HG02678 (cell line): ENCODE results near the gene CETN3.
"Not testable (repeated sequence)": the region's sequence is repeated elsewhere in the genome, so short reads cannot be mapped to it uniquely, and the experiment has no call there.

Experiments used
- ATAC-seq: cut with Tn5 transposase; IDR thresholded peaks from one replicate; pipeline ENCODE4 v1.9.1; 2021; ENCODE audit warnings: mild to moderate bottlenecking, moderate library complexity; ENCODE audit not compliant: unreplicated experiment

The CETN3 gene

DNA sequence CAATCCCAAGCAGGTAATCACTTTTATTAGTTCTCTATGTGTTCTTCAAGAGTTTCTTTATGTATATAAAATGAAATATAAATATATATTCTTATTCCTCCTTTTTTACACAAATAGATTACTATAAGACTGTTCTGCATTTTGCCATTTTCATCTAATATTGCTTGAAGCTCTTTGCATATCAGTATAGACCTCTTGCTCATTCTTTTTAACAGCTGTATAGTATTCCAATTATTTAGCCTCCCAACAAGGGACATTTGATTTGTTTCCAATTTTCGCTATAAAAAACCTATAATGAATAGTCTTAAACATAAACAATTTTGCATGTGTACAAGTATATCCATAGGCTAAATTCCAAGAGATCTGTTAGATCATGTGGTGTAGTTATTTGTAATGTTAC, 25.2 kb downstream of the CETN3 start:
- ATAC-seq, result no peak

DNA sequence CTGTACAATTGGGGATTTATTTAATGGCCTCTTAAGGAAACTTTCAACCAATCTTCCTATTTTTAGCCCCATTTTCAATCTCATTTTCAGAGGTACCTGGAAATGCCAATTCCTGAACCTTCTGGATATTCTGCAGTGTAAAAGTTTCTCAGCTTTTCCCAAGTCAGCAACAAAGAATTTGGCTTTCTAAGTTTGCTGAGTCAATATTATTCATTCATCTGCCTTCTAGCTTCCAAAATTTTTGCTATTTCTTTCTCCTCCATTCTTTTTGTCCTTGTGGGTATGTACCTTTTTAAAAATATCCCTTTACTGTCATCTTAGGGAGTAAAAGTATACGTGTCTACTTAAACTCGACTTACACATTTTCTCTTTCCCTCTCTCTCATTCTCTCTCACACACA, 25.7 kb downstream of the CETN3 start:
- ATAC-seq, result no peak

DNA sequence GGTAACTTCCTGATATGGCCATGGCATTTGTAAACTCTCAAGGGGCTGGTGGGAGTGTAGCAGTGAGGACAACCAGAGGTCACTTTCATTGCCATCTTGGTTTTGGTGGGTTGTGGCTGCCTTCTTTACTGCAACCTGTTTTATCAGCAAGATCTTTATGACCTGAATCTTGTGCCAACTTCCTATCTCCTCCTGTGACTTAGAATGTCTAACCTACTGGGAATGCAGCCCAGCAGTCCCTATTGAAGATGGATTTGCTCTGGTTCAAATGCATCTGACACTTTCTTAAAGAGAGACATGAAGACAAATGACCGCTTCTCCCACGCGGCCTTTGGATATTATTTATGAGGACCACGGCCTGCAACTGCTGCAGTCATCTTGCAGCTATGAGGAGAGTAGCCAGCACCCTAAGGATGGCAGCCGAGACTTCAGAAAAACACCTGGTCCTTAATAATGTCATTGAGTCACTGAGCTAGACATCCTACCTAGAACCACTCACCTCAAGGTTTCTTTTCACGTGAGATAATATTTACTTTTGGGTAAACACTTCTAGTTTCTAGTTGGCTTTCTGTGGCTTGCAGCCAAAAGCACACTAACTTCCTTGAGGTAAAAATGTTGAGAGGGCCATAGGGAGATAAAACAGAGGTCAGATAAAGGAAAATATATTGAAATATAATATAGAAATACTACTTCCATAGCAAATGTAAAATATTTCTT, 28.2 kb downstream of the CETN3 start:
- no peak for ATAC-seq

DNA sequence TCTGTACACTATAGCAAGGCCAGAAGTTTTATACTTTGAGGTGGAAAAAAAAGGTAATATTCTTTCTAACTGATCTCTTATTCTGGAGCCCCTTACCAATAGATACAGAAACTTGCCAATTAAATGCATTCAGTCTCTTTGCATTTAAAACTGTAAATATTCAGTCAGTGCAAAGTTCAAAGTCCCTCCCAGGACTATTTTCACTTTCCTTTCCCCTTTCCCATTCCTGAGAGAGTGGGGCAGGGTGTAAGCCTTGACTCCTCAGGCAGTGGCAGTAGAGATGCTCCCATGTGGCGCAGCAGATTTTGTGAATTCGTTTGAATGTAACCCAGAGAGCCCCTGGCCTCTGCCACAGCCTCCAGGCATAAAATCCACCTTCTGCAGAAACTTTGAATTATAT, 29.9 kb downstream of the CETN3 start:
- no peak for ATAC-seq

DNA sequence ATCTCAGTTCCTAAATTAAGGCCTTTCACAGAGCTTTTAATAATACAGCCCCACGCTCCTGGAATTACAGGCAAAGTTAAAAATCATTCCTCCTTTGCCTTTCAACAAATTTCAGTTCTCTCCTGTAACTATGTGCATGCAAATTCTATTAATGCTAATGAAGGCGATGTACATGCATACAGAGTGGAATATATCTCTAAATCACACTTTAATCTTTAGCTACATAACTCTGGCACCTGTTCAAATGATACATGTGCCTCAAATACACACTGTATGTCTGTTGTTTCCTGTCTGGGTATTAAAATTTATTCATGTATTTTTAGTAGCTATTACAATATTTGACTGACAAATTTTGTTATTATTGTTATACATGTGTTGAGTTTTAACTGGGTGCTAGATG, 30.8 kb downstream of the CETN3 start:
- no peak for ATAC-seq

DNA sequence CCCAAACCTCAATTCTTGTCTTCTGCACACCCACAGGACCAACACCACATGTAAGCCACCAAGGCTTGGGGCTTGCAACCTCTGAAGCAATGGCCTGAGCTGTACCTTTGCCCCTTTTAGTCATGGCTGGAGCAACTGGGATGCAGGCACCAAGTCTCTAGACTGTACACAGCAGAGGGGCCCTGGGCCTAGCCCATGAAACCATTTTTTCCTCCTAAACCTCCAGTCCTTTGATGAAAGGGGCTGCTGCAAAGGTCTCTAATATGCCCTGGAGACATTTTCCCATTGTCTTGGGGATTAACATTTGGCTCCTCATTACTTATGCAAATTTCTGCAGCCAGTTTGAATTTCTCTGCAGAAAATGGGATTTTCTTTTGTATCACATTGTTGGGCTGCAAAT, 38.3 kb downstream of the CETN3 start:
- ATAC-seq, result not testable (repeated sequence)

DNA sequence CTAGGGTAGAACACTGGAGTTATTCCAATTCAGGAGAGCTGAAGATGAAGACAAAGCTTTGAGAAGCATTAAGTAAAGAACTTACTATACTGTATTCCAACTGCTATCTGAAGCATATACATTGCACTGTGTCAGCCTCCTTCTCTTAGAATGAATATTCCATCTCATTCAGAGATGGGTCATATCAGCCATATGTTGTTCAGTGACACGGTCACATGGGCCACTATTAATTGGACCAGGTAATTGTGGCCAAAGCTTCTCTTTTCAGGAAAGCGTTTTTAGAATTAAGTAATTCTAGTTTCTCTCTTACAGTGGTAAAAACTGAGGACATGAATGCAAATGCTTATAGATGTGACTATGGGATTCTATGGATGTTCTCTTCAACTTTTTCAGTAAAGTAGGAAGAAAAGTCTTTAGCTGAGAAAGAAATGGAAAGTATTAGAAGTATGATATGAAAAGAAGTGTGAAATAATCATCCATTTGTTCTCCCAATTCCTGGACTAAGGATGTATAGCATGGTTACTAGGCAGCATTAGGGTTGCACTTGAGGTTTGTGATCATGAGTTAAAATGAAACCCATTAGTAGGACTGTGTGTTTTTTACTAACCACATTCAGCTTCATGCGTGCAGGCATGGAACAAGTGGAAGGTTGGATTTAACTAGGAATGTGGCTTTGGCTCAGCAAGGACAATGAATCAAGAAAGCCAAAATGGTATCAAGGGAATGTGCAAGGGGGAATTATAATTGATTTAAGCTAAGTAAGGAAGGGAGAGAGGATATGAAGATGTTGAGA, 40.9 kb downstream of the CETN3 start:
- peak; percentile 79 for ATAC-seq

DNA sequence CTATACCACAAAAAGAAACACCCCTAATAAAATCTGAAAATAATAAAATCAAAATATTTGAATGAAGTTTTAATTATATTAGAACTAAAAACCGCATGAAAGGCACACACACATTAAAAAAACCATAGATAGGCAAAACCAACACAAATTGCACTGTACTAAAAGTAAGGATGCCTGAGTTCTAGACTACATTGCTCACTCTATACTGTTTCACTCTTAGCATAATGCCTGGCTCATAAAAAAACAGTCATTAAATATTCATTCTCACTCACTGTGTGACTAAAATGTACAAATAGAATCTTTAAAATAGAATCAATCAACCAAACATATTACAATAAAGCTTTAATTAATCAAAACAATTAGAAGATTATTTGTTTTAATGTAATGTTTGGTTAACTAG, 41.7 kb downstream of the CETN3 start:
- no peak for ATAC-seq

DNA sequence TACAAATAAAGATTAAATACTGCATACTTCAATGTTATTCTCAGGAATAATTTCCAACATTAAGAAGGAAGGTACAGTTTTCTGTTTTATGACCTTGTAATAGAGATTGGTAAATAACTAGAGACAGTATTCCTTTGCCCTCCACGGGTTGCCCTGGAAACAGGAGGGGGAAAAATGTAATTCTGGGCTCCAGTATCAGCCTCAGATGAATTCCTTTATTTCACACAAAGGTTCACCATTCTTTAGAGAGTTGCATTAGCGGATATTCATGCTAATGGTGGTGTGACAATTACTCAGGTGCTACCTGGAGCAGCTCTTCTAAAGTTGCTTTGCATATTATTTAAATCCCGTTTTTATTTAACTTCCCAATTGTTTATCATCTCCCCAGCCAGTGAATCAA, 42.6 kb downstream of the CETN3 start:
- no peak for ATAC-seq

DNA sequence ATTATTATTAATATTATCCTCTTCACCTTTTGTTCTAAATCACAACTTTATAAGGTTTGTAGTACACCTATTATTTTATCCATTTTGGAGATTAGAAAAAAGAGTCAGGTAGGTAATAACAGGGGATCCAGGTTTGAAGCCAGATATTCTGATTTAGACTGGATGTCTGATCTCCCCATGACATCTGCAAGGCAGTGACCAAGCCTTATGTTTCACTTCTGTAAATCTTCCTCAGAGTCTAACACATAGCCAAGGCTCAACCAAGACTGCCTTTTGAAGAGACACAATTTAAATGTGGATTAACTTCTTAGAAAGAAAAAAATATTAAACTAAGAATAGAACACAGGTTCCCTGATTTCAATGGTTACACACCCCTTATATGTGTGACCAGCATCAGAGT, 44.2 kb downstream of the CETN3 start:
- ATAC-seq, result no peak

DNA sequence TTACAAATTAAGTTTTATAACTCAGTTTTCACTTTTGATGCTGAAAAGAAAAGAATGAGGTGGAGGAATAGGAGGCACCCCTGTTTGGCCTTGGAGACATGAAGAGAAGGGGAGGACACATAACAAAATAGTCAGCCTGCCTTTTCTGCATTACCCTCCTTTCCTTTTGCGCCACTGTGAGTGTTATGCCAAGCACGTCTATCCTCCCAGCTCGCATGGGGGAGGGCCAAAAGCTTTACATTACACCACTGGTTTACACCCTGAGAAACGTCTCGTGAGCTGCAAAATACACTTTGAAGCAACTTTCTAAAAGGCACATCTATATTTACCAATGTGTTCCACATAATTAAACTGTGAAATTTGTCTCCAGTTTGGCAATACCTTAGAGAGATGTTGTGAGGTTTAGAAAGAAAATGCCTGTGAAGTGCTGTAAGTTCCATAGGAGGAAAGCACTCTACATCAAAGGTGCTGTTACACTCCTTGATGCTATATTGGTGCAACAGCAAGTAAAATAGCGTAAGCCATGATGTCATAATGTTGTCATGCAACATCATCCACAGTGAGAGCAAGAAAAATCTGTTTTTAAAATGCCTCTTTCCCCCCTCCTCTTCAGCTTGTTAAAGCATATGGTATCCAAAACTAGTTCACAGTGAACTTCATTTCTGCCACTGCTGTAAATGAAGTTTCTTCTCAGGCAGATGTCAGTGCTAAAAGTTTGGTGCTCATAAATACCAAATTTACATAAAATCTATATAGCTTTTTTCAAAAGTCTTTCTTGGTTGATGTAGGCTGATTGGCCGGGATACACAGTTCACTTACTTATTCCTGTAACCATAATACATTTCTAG, 50.3 kb downstream of the CETN3 start:
- ATAC-seq, result no peak

DNA sequence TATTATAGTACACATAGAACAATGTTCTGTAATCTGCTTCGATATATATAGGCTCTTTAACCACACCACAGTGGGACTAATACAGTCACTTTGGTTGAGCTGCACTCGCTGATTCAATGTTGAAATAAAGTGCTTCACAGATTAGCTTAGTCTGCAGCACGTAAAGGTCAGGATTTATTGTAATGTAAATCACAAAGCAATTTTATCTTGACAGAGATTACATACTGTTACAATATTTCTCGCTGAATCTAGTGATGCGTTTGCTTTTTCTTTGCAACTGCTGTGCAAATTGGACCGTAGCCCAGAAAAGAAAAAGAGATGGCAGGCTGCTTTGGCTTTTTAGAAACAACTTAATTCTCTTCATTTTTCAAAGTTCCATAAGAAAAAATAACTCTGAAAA, 52.9 kb downstream of the CETN3 start:
- no peak for ATAC-seq

DNA sequence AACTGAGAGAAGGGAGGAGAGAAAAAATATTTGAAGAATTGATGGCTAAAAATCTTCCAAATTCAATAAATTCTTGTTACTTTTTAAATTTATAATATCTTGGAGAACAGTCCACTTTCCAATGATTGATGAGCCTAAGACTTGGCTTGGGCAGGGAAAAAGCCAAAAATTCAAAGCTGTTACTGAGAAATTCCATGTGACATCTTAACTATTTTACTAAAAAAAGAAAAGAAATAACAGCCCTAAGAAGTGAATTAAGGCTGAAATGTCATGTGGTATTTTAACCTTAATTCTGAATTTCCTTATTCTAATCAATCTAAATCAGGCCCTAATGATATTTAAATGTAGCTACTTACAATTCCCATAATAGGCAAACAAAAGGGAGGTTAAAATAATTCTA, 53.4 kb downstream of the CETN3 start:
- ATAC-seq, result no peak

DNA sequence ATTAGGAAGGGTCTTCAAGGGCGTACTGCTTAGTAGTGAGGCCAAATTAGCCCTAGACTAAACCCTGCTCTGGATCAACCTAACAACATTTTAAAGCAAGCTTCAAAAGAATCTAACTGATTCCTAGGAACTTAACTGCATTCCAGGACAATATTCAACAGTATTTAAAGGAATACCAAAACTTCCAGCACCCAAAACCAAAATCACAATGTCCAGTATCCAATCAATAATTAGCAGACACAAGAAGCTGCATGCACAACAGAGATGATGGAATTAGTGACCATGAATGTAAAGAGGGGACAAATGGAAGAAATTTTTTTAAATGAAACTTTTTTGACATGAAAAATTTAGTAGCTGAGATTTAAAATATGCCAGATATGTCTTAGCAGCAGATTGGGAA, 53.9 kb downstream of the CETN3 start:
- no peak for ATAC-seq

DNA sequence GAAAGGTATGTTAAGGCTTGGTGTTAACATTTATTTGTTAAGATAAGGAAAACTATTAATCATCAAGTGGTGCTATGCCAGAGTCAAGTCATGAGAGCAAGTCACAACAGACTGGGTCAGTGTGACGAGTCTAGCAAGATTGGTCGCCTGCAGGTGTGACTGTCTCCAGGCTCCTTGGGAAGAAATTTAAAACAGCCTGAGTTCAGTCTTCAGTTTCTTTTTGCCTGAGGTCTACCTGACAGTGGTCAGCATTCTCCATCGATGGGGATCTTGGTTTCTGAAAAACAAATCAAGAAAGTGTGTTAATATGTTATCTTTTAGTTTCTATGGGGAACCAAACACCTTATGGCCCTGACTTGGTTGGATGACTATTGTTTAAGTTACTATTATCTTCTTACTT, 56.3 kb downstream of the CETN3 start:
- ATAC-seq, result peak; percentile 93

DNA sequence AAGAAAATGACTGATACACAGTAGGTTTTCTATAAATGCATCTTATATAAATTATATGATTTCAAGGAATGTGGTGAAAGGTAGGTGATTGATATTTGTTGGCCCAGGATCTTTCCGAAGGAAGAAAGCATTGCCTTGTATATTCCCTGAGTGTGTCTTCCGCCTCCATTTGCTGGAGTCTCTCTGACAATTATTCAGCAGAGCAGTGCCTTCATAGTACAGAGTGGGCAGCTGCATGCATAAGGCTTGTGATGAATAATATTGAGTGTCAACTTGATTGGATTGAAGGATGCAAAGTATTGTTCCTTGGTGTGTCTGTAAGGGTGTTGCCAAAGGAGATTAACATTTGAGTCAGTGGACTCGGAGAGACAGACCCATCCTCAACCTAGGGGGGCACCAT, 58.5 kb downstream of the CETN3 start:
- ATAC-seq, result no peak

DNA sequence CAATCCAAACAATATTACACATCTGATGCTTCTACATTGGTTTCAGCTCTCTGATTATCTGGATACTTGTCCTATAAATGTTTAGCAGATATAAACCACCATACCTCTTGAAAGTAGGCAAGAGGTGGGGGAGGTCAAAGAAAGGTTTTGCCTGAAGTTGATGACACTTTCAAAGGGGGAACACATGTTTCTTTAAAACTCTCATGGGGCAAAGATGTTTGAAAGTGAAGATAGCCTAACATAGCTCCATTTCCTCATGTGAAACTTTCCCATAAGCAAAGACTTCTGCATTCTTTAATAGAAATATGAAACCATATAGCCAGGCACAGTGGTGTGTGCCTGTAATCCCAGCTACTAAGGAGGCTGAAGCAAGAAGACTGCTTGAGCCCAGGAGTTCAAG, 62.1 kb downstream of the CETN3 start:
- ATAC-seq, result peak; percentile 72

DNA sequence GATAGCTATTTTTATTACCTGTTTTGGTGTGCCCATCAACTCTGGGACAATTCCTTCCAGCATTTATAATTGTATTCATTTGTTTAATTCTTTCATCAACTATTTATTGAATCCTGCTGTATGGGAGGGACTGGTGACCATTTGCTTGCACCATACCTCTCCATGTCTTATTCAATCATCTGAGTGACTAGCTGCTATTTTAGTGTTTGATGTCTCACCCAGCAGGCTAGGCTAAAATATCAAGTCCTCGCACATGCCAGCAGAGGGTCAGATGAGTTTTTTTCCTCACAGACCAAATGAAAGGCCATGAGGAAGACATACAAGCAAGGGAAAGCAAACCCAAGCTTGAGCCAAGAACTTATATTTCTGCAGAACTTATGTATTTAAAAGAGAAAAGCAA, 63.9 kb downstream of the CETN3 start:
- no peak for ATAC-seq

DNA sequence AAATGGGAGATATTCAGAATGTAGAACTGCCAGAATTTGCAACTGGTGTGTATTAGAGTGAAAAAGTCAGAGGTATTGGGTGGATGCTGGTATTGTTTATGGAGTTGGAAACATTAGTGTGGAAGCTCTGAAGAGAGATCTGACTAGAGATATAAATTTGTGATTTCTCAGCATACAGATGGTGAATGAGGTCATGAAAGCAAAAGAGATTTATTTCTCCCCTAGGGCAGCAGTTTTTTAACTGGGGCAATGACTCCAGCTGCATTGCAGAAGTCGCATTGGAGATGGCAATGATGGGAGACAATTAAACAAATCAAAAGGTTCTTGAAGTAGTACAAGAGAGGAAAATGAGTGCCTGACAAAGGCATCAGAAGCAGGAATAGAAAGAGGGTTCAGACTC, 64.9 kb downstream of the CETN3 start:
- no peak for ATAC-seq

DNA sequence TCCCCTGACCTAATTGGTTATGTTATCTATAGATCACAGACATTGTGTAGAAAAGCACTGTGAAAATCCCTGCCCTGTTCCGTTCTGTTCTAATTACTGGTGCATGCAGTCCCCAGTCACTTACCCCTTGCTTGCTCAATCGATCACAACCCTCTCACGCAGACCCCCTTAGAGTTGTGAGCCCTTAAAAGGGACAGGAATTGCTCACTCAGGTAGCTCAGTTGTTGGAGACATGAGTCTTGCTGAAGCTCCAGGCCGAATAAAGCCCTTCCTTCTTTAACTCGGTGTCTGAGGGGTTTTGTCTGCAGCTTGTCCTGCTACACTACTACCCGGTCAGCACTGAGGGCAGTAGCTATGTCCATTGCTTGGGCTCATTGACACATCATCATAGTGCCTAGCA, 65.8 kb downstream of the CETN3 start:
- ATAC-seq, result not testable (repeated sequence)

DNA sequence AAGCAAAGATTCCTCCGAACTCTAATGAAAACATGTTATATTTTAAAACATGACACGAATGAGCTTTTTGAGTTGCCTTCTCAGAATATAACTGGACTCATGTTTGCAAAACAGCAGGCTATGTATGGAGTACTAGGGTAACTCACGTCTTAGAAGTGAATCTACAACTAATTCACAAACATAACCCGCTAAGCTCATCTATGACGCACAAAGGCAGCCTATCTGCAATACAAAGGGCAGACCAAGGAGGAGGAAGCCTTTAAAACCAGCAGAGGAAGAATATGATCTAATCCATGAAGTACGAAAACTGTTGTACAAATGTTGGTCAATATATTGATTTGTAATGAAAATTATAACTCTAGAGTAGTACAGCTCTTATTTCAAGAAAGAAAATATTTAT, 67.0 kb downstream of the CETN3 start:
- no peak for ATAC-seq
